GM18867 (cell line): Measurements from ENCODE around the gene DNAH6.
"Not testable (repeated sequence)": the region's sequence is repeated elsewhere in the genome, so short reads cannot be mapped to it uniquely, and the experiment has no call there.

ENCODE experiments used
- ATAC-seq: cut with Tn5 transposase; IDR thresholded peaks from one replicate; pipeline ENCODE4 v1.9.1; 2021; ENCODE audit warnings: mild to moderate bottlenecking, moderate library complexity; ENCODE audit not compliant: unreplicated experiment

The DNAH6 gene

DNA sequence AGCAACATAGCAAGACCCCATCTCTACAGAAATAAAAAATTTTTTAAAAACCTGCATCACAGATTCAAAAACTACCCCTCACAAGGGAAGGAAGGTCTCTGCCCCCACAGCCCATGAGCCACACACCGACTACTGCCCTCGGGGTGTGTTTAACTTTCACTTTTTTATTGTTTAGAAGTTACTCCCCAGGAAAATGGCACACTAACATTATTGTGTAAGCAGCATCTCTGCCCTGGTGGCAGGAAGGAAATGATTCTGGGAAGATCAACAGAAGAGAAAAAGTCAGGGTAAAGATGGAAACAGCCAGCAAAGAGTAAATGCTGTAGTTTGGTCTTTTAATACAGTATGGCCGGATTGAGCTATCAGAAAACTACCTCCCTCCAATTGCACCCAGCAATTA is 342.6 kb downstream of the DNAH6 start:
- ATAC-seq, result no peak

DNA sequence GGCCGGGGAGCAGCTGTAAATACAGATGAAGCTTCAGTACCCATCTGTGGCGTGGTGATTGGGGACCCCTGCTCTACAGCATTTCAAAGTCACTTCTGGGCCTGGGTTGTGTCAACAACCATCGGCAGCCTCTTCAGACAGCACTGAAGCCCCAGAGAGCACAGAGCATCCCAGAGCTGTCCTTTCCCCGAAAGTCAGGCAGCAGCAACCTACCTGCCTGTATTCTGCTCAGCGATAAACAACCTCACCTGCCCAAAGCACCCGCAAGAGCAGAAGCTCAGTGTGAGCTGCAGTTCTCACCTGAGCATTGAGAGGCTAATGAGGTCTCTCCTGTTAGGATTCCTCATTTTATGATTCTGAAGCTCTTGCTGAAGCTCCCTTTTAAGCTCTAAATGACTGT is 345.2 kb downstream of the DNAH6 start:
- ATAC-seq, result no peak

DNA sequence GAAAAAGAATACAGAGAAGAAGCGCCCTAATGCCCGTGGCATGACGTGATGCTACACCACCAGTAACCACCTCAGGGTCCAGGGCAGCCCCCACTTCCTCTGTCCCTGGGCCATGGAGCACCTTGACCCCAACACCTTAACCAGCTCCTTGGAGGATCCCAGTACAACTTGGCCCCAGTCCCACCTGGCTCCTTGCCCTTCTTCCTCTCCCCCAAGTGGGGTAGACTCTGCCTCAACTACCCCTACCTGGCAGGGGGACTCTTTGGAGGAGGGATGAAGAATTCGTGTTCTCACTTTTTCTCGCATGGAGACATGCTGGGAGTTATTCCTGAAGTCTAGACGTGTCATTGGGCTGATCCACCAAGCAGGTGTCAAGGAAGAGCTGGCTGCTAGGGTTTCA is 345.7 kb downstream of the DNAH6 start:
- ATAC-seq, result no peak

DNA sequence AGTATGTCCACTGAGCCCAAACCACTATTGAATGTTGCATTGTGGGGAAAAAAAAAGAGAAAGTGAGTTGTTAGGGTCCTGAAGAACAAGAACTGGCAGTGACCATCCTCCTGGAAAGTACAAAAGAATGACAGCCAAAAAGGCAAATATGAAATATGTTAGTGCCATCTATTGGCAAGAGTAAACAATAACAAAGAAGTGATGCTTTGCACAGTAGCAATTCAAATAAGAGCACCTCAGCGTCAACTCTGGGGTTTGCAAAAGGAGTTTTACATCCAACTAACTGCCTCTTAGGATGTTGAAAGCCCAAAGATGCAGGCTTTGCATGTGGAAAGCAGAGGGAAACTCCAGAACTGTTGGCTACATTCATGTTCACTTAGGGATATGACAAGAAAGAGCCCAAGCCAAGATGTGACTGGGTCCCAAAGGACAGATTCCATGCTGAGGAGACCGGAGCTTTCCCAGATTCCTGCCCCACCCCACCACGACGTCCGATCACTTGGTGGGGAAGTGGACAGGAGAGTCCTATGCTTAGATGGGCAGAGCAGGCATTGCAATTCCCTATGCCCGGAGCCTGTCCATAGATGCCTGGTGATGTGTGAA is 349.0 kb downstream of the DNAH6 start:
- ATAC-seq, result peak; percentile 80

DNA sequence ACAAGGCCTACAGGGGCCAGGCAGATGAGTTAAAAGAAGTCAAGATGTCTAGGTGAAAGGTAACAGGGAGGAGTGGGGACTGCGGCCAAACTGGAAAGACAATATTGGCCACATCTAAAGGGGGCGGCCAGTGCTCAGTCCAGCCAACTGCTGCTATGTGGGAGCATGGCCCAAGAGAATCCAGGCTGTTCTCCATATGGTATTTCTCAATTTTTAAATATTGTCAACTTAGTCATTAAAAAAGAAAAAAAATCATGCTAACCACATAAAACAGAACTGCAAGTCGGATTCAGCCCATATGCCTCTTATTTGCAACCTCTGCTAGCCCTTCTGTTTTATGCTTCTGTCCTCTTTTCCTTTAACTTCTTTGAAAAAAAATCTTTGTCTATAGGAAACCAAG is 349.8 kb downstream of the DNAH6 start:
- ATAC-seq, result no peak

DNA sequence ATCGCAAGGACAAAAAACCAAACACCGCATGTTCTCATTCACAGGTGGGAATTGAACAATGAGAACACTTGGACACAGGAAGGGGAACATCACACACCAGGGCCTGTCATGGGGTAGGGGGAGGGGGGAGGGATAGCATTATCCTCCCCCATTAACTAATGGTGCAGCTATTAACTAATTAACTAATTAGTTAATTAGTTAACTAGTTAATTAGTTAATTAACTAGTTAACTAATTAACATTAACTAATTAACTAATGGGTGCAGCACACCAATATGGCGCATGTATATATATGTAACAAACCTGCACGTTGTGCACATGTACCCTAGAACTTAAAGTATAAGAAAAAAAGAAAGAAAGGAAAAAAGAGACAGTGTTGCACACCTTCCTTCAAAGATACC is 352.0 kb downstream of the DNAH6 start:
- ATAC-seq, result not testable (repeated sequence)
